GM21390 (cell line): Measurements from ENCODE around the gene CLNK.

ENCODE experiments used
- ATAC-seq: cut with Tn5 transposase; IDR thresholded peaks from one replicate; pipeline ENCODE4 v1.9.1; 2021; ENCODE audit not compliant: unreplicated experiment

The CLNK gene

GRCh38 chr4:10460313-10461047 is 224.1 kb downstream of the CLNK start:
- no peak for ATAC-seq

GRCh38 chr4:10459305-10459704 is 225.3 kb downstream of the CLNK start:
- ATAC-seq: no peak

GRCh38 chr4:10458177-10458576 is 226.4 kb downstream of the CLNK start:
- no peak for ATAC-seq

GRCh38 chr4:10457255-10457801 is 227.2 kb downstream of the CLNK start, which contains the start of gene ZNF518B:
Gene ZNF518B (minus strand): TSS chr4:10457426. CDS start chr4:10446328, 11,098 bp downstream.
- ATAC-seq: peak; percentile 84

- ATAC-seq: peak; percentile 58
Observed at GRCh38 chr4:10456595-10457254, 227.8 kb downstream of the CLNK start.

GRCh38 chr4:10456260-10456594 is 228.3 kb downstream of the CLNK start:
- no peak for ATAC-seq

GRCh38 chr4:10455133-10455532 is 229.4 kb downstream of the CLNK start:
- no peak for ATAC-seq

- no peak for ATAC-seq
Observed at GRCh38 chr4:10454726-10455125, 229.8 kb downstream of the CLNK start.

GRCh38 chr4:10454121-10454520 is 230.4 kb downstream of the CLNK start:
- ATAC-seq: no peak

GRCh38 chr4:10448991-10449390 is 235.6 kb downstream of the CLNK start:
- ATAC-seq: no peak

GRCh38 chr4:10442976-10443375 is 241.6 kb downstream of the CLNK start:
- ATAC-seq: no peak

GRCh38 chr4:10441512-10441911 is 243.1 kb downstream of the CLNK start:
- no peak for ATAC-seq

GRCh38 chr4:10438924-10439323 is 245.6 kb downstream of the CLNK start:
- no peak for ATAC-seq

GRCh38 chr4:10437735-10438134 is 246.8 kb downstream of the CLNK start:
- ATAC-seq: no peak
